Breast epithelium (tissue), 4 donors: Measurements from ENCODE around the gene APLN. TPM values are rescaled to one million over a fixed set of nuclear protein-coding genes. Genes with fewer than 3 reads are reported as not detected.

Experiments used
- DNase-seq, 2 donors: peaks; one replicate each; pipeline ENCODE4 v3.0.0-alpha.2; 2019; ENCODE audit warnings: low spot score in 2 of 2
- H3K27ac ChIP-seq, 2 donors: fragments of 200-600 bp; sonication (generic) in 1 of 2; one replicate each; pipeline ENCODE4 v1.5.1; 2016 to 2019; ENCODE audit warnings: mild to moderate bottlenecking in 1 of 2
- H3K27me3 ChIP-seq, 2 donors: fragments of 200-600 bp; sonication (generic) in 1 of 2; one replicate each; pipeline versions ENCODE4 v1.5.1 to v1.6.0; 2017 to 2019; ENCODE audit warnings: control low read depth in 1 of 2, mild to moderate bottlenecking in 1 of 2
- H3K36me3 ChIP-seq: fragments of 200-600 bp; one replicate; pipeline ENCODE4 v1.5.1; 2019
- H3K4me1 ChIP-seq, 2 donors: fragments of 200-600 bp; sonication (generic); one replicate each; pipeline ENCODE4 v1.5.1; 2016 to 2019; ENCODE audit warnings: control low read depth in 1 of 2
- H3K4me3 ChIP-seq, 3 donors: fragments of 200-600 bp; sonication (generic); 1 replicate in 2 of 3; 2 replicates in 1 of 3; pipeline ENCODE4 v1.5.1; 2016 to 2019; ENCODE audit warnings: mild to moderate bottlenecking in 3 of 3, moderate library complexity in 2 of 3
- H3K9me3 ChIP-seq, 2 donors: fragments of 200-600 bp; sonication (generic) in 1 of 2; one replicate each; pipeline ENCODE4 v1.5.1; 2016 to 2019; ENCODE audit warnings: control low read depth in 1 of 2
- CTCF ChIP-seq, 3 donors: fragments of 450-650 bp; IDR thresholded peaks; one replicate each; pipeline ENCODE4 v1.5.1; 2016 to 2017; ENCODE audit warnings: antibody characterized with exemption in 3 of 3, mild to moderate bottlenecking in 3 of 3, moderate library complexity in 3 of 3
- POLR2A ChIP-seq: fragments of 450-650 bp; IDR thresholded peaks from one replicate; pipeline ENCODE4 v1.6.1; 2016; ENCODE audit warnings: antibody characterized with exemption, mild to moderate bottlenecking, moderate library complexity
- POLR2AphosphoS5 ChIP-seq, 3 donors: sonication (generic); formaldehyde crosslinking; IDR thresholded peaks; one replicate each; pipeline ENCODE4 v1.6.1; 2017; ENCODE audit warnings: antibody characterized with exemption in 3 of 3
- intact Hi-C: fragments of 100-400 bp; cut with DNase I; formaldehyde crosslinking; loops from one replicate; pipeline ENCODE4 v1.15.1; 2023; ENCODE audit warnings: low total_unique reads
- total RNA-seq, 3 donors: library from RNA; depleted of rRNA; stranded (reverse); fragments of >200 nt; gene quantifications; one replicate each; pipeline ENCODE4 v1.1.0, GENCODE V29; 2016

Gene APLN
- total RNA-seq, 3 donors from 2014 or later = 0.16 to 5.9 (median 4.5) TPM

GRCh38 chrX:129636175-129636681 lies 18.5 kb downstream of the APLN start:
- Histone ChIP-seq H3K4me1 (no peaks in the 10 kb centered on the region), H3K27ac (no peak overlapping the region), H3K36me3 (no peaks in the 10 kb centered on the region), H3K4me3 (no peak overlapping the region), H3K9me3 (no peaks in the 10 kb centered on the region), H3K27me3 (peaks cover 0 to 31% of the 10 kb centered on the region in 2 donors)
- TF ChIP-seq POLR2A (no peak), CTCF (IDR thresholded peaks at IDR 0.05) (no peak), POLR2AphosphoS5 (IDR thresholded peaks at IDR 0.05) (no peak)
- DNase-seq = no peak
- intact Hi-C loops = no loop called here

DNA sequence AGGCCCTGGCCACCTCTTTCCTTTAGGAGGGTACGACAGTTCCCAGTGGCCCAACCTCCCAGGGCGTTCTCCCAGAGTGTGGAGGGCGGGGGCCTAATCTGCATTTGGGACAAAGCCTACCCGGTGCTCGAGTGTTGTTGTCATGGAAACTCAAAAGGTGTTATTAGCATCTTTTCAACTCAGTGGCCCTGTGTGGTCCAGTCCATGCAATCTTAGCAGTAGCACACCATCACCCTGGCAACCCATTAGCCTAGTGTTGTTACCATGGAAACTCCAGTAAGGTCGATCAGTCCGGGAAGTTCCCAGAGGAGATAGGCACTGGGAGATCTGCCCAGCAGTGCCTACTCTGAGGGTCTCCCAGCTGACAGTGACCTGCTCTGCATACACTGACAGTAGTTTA lies 20.2 kb downstream of the APLN start:
- intact Hi-C loops = no loop called here
- H3K9me3 ChIP-seq = no peaks in the 10 kb centered on the region
- TF ChIP-seq POLR2AphosphoS5 (IDR thresholded peaks at IDR 0.05) = no peak
- H3K36me3 ChIP-seq = no peaks in the 10 kb centered on the region
- H3K4me3 ChIP-seq = no peak overlapping the region
- no peak overlapping the region for H3K27ac ChIP-seq
- DNase-seq = no peak
- peaks cover 0 to 15% of the 10 kb centered on the region in 2 donors for H3K27me3 ChIP-seq
- H3K4me1 ChIP-seq = no peaks in the 10 kb centered on the region

GRCh38 chrX:129632443-129632842 lies 22.3 kb downstream of the APLN start:
- H3K27me3 ChIP-seq = peaks cover 0 to 17% of the 10 kb centered on the region in 2 donors
- no peaks in the 10 kb centered on the region for H3K36me3 ChIP-seq
- intact Hi-C loops = no loop called here
- H3K27ac ChIP-seq = no peak overlapping the region
- H3K4me3 ChIP-seq = no peak overlapping the region
- no peak for DNase-seq
- H3K4me1 ChIP-seq = no peaks in the 10 kb centered on the region
- H3K9me3 ChIP-seq = no peaks in the 10 kb centered on the region
- TF ChIP-seq POLR2A (no peak), CTCF (IDR thresholded peaks at IDR 0.05) (no peak), POLR2AphosphoS5 (IDR thresholded peaks at IDR 0.05) (no peak)

- Histone ChIP-seq H3K36me3 (no peaks in the 10 kb centered on the region), H3K27me3 (peaks cover 0 to 11% of the 10 kb centered on the region in 2 donors), H3K4me3 (no peak overlapping the region), H3K9me3 (no peaks in the 10 kb centered on the region), H3K27ac (no peak overlapping the region), H3K4me1 (no peaks in the 10 kb centered on the region)
- intact Hi-C loops = no loop called here
- DNase-seq = no peak
- TF ChIP-seq CTCF (IDR thresholded peaks at IDR 0.05) = no peak
- TF ChIP-seq POLR2A = no peak
- TF ChIP-seq POLR2AphosphoS5 (IDR thresholded peaks at IDR 0.05) = no peak
Observed at GRCh38 chrX:129631849-129632248, 22.9 kb downstream of the APLN start.

DNA sequence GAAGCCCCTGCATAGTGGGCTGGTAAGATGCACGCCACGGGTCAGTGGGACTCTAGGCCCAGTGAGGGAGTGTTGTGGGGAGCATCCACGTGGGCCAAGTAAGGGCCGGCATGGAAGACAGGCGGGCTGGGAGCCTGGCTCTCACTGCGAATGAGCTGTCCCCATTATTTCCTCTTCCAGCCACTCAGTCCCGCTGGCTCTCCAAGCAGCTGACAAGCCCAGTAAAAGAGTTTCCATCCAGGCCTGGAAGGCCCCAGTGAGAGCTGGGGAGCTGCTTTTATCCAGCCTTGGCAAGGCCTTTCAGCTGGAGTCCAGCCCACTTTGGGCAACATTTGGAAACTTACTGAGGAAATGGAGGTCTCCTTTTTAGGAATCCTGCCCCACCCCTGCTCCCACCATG lies 24.9 kb downstream of the APLN start:
- peaks cover 0 to 4% of the 10 kb centered on the region in 2 donors for H3K27me3 ChIP-seq
- H3K27ac ChIP-seq = peak overlapping the region in 1 of 2 donors; percentile 12
- H3K36me3 ChIP-seq = no peaks in the 10 kb centered on the region
- no peak for DNase-seq
- no peak overlapping the region for H3K4me3 ChIP-seq
- intact Hi-C loops = no loop called here
- H3K4me1 ChIP-seq = no peaks in the 10 kb centered on the region
- H3K9me3 ChIP-seq = no peaks in the 10 kb centered on the region
- no peak for TF ChIP-seq POLR2A
- TF ChIP-seq POLR2AphosphoS5 (IDR thresholded peaks at IDR 0.05) = no peak
- no peak for TF ChIP-seq CTCF (IDR thresholded peaks at IDR 0.05)

DNA sequence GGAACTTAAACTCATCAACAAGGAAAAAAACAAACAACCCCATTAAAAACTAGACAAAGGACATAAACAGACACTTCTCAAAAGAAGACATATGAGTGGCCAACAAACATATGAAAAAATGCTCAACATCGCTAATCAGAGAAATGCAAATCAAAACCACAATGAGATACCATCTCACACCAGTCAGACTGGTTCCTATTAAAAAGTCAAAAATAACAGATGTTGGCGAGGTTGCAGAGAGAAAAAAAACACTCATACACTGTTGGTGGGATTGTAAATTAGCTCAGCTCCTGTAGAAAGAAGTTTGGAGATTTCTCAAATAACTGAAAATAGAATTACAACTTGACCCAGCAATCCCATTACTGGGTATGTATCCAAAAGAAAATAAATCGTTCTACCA lies 28.7 kb downstream of the APLN start:
- Histone ChIP-seq H3K36me3 (no peaks in the 10 kb centered on the region), H3K4me3 (no peak overlapping the region), H3K4me1 (no peaks in the 10 kb centered on the region), H3K27me3 (peaks cover 0 to 31% of the 10 kb centered on the region in 2 donors), H3K27ac (no peak overlapping the region), H3K9me3 (no peaks in the 10 kb centered on the region)
- DNase-seq = no peak
- intact Hi-C loops = no loop called here
- TF ChIP-seq CTCF (IDR thresholded peaks at IDR 0.05) = no peak
